T-helper 1 cell treated with Interleukin-12 subunit alpha and Interleukin-12 subunit beta and Interleukin-4 antibody, amounts not matched to agents 30 ng/mL and 1 ng/mL, for 36 hours (primary cell): ENCODE measurements around the gene PIAS1. TPM values are rescaled to one million over a fixed set of nuclear protein-coding genes. Genes with fewer than 3 reads are reported as not detected.
"Not testable (repeated sequence)": the region's sequence is repeated elsewhere in the genome, so short reads cannot be mapped to it uniquely, and the experiment has no call there.

Experiments used
- intact Hi-C: fragments of 100-400 bp; cut with micrococcal nuclease; formaldehyde crosslinking; loops from one replicate; pipeline ENCODE4 v1.15.1; 2024
- total RNA-seq: library from RNA; stranded (reverse); gene quantifications from 2 replicates; pipeline ENCODE4 v1.2.3, GENCODE V29; 2022

Gene PIAS1
- total RNA-seq, result 42.1 and 42.8 TPM in 2 replicates

DNA sequence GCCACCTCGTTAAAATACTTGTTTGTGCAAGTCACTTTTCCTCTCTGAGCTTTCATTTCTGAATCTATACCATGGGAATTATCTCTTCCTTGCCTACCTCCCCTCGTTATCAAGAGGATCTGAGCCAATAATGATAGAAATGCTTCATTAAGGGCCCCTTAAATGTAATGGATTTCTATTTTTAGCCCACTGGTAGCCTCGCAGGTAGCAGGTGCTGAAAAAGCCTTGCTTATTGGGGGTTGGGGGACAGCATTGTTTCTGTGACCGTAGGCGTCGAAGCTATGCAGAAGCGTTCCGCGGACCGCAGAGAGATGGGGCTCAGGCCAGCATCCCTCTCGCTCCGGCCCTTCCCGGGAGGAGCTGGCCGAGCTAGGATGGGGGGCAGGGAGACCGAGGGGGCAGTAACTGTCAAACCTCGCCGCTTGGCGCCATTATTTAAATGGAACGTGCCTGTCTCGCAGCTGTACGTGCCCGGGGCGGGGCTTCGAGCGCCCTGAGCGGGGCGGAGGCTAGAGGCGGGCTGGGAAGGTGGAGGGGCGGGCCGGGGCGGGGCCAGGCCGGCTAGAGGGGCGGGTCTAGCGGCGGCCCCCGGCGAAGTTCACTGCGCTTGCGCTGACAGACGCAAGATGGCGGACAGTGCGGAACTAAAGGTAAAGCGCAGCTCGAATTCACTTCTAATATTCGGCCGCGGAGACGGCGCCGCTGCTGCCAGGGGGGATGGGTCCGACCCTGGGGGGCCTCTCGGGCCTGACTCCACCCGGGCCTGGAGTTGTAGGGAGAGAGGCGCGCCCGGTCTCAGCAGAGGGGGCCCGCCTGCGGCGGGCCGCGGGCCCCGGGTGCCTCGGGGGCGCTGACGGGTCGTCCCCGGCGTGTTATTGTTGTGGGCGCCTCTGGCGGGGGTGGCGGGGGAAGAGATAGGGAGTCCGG is at the start of gene PIAS1:
TSS of gene PIAS1 (plus strand) at position 615 of the 927 bp plus-strand sequence. CDS start at position 627, 12 bp downstream.
- intact Hi-C loops, result loop anchor here (1.0 to 10.0 kb wide), 12 partner anchors 60 to 1401 kb away; partner anchors contain the start of genes AAGAB, C15orf61, FEM1B and GLCE

DNA sequence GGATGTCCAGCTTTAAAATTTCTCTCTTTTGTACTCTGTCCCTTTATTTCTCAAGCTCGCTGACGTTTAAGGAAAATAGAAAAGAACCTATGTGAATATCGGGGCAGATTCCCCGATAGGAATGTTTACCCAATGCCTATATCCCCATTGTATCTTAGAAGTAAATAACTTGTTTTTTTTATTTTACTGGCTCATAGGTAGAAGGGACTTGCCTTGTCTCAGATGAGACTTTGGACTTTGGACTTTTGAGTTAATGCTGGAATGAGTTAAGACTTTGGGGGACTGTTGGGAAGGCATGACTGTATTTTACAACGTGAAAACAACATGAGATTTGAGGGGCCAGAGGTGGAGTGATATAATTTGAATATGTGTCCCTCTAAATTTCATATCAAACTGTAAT is 46.5 kb upstream of the PIAS1 start:
- intact Hi-C loops, result not testable (repeated sequence)

DNA sequence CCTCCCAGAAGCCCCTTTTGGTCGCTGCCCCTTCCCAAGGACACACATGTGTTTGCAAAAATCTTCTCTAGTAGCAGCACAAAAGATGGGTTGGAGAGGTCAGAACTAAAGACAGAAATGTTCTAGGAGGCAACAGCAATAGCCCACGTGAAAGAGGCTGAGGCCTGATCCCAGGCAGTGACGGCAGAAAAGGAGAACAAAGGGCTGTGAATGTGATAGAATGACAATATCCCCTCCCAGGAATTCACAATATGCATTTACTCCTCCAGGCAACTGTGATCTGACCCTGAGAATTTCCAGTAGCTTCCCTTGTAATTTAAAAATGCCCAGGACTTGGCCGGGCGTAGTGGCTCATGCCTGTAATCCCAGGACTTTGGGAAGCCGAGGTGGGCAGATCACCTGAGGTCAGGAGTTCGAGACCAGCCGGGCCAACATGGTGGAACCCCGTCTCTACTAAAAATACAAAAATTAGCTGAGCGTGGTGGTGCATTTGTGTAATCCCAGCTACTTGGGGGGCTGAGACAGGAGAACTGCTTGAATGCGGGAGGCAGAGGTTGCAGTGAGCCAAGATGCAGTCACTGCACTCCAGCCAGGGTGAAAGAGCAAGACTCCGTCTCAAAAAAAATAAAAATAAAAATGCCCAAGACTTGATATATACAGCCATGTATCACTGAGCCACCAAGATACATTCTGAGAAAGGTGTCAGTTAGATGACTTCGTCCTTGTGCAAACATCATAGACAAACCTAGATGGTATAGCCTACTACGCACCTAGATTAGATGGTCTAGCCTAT is 43.6 kb upstream of the PIAS1 start:
- intact Hi-C loops, result no loop called here

DNA sequence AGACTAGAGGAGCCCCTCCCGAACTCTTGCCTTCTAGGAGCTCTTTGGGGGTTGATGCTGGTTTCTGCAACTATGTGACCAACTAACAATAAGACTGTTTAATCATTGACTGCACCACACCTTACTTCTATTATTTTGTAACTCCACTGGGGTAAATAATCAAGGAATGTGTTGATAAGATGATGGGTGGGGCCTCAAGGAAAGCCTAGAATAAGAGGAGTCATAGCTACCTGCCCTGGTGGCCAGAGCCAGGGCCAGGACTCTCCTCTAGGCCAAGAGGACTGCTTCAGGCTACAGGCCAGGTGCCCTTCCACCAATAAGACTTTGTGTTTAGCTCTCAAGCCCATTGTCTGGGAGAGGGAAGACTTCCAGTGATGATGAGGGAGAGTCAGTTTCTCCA is 41.2 kb upstream of the PIAS1 start:
- intact Hi-C loops, result no loop called here

DNA sequence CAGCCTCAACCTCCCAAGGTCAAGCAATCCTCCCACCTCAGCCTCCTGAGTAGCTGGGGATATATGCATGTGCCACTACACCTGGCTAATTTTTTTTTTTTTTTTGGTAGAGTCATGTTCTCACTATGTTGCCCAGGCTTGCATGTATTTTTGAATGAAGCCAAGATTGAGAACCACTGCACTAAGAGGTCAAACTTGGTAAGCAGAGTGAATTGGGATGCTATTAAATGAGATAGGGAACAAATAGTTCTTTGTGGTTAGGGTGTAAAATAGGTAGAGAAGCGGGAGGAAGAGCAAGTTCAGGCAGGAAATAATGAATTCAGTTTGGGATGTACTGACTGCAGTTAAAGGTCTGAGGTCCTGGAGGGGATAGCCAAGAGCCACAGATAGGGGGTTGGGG is 39.9 kb upstream of the PIAS1 start:
- intact Hi-C loops, result no loop called here

DNA sequence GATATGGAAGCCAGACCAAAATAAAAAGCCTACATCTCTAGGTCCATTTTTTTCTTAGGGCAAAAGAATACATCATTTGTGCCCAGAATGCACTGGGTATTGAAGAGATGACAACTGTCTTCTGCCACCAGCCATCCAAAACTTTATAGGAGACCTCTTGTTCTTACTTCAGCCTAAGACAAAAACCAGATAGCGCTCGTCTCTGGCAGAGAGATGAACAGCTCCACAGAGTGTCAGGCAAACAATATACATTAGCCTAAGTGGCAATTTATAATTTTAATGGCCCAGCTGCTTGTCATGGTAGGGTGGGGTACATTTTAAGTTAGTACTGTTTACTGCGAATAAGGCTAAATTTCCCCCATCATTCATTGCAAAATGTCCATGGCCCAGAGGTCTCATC is 38.9 kb upstream of the PIAS1 start:
- intact Hi-C loops, result no loop called here

DNA sequence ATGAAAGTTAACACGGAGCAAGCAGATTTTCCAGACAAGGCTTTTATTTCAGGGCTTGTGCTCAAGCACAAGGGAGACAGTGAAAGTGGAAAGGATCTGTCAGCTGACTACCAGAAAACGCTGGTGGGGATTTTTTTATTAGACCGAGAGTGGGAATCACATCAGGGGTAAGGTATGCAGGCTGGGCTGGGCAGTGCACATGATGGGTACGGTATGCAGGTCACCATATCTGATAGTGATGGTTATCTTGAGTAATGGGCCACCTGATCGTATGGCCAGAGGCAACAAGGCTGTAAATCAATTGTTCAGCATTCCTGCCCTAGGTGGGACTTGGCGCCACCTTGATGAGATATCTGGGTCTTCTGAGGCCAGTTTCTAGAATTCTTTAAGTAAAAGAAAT is 36.9 kb upstream of the PIAS1 start:
- intact Hi-C loops, result no loop called here

DNA sequence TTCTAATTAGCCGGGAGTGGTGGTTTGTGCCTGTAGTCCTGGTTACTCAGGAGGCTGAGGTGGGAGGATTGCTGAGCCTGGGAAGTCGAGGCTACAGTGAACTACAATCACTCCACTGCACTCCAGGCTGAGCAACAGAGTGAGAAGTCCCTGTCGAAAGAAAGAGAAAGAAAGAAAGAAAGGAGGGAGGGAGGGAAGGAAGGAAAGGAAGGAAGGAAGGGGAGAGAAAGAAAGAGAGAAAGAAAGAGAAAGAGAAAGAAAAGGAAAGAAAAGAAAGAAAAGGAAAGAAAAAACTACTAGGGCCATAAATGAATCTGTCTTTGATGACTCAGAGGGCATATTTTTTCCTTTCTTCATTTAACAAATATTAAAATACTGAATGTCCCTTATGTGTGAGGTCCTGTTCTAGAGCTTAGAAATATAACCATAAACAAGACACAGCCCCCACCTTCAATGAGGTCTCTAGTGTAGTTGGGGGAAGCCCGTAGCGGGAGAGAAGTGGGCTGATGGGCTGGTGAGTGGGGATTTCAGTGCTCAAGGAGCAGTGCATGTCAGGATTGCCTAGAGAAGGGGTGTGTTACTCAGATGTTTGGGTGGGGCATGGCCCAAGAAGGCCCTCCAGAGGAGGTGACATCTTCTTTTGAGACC is 35.2 kb upstream of the PIAS1 start:
- intact Hi-C loops, result no loop called here

DNA sequence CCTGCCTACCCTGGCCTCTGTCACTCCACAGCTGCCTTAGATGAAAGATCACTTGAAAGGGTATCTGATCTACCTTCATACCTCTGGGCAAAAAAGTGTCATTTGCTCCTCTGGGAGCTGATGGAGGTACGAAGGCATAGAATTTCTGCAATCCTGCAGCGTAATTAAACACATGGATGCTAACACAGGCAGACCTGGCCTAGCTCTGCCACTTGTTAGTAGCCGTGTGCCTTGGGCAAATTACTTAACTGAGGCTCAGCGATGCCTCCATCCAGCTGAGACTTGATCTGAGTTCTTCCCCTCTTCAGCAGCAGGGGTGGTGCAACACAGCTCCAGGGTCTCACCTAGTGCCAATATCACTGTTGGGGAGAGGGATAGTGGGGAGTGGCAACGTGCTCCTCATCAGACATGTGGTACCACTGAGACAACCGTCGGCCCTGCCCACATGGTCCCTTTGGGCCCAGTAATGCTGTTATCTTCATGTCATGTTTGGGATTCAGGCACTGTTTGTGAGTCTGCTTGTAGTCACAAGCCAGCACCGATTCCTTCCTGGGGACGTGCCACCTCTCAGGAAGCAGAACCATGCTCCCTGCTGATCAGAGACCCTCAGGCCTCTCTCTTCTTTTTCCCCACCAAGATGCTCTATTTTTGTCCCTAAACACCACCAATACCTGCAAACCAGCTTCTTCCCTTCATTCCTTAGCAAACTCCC is 34.1 kb upstream of the PIAS1 start:
- intact Hi-C loops, result no loop called here

DNA sequence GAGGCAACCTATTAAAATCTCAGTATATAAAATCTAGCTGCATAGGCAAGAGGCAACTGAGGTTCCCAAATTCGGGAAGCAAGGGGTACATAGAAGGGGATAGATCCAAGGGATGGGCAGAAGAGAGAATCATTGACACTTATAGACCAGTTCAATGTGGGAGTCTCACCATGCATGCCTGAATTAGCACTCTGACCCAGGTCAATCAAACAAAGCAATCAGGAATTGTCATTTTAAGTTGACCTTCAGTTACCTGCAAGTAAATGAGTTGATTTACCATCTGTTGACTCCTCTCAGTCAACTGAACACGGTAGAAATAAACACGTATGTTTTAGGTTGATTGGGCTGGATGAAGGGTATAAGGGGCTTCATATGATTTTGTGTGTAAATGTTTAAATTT is 33.4 kb upstream of the PIAS1 start:
- intact Hi-C loops, result no loop called here

DNA sequence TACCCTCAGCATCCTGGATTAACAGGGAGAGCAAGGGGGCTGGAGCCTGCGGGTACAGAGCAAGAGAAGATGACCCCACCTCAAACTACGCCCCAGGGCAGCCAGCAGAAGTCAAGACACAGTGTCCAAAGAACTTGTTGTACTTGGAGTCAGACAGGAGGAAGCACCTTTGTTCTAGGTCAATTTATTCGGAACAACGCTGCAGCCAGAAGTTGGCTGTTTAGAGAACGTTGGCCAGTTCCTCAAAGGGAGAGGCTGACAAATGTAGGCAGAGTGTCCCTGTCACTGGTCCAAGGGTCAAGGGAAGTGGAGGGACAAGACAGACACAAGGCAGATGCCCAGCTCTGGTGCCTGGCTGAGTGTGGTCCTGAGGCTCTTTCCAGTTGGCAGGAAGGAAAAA is 32.1 kb upstream of the PIAS1 start:
- intact Hi-C loops, result no loop called here

DNA sequence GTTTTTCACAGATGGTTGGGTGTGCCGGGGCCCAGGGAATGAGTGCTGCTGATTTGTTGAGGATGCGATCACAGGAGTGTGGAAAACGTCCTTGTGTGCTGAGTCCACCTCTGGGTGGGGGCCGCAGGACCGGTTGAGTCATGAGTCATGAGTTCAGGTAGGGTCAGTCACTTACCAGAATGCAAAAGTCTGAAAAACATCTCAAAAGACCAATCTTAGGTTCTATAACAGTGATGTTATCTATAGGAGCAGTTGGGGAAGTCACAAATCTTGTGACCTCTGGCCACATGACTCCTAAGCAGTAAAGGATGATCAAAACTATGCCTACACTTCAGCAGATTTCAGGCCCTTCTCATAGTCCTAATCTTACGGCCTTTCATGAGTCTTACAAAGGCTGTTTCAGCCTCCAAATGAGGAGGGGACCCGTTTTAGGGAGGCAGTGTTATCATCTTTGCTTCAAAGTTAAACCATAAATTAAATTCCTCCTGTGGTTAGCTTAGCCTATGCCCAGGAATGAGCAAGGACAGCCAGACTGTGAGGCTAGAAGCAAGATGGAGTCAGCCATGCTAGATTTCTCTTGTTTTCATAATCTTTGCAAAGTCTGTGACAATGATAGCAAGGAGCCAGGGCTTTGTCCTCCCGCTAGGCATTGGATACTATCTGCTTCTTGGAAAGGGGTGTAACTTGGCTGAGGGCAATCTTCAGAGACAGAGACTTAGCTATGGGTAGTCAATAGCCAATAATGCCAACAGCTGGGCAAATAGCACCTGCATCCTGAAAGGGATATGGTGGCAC is 30.6 kb upstream of the PIAS1 start:
- intact Hi-C loops, result no loop called here

DNA sequence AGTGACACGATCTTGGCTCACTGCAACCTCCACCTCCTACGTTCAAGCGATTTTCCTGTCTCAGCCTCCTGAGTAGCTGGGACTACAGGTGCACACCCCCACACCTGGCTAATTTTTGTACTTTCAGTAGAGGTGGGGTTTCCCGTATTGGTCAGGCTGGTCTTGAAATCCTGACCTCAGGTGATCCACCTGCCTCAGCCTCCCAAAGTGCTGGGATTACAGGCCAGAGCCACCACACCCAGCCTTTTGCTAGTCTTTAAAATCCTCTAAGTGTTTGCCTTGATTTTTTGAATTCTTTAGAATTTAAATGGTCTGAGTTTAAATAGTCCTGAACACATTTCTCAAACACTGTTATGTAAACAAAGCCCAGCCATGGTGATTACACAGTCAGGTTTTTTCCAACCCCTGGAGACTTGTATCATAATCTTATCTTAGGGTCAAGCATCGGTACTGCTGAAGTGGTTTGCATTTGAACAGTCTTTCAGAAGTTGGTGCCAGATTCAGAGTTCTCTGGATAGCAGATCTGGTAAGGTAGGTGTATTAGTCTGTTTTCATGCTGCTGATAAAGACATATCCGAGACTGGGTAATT is 28.2 kb upstream of the PIAS1 start:
- intact Hi-C loops, result no loop called here

DNA sequence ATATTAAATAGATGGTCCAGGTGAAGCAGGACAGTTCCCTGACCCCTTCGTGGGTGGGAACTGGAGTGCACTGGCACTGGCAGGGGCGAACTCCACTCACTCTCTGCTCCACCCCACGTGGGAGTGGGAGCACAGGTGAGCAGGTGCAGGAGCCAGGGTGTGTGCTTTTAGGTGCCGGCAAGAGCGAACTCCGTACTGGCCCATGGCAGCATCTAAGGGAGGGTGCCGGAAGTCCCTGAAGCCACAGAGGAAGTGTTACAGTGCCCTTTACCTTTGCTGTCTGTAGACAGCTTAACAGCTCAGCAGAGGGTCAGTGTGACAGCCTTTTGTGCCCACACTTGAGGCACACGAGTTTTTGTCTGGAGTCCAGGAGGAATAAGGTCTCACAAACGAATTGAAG is 26.7 kb upstream of the PIAS1 start:
- intact Hi-C loops, result no loop called here

DNA sequence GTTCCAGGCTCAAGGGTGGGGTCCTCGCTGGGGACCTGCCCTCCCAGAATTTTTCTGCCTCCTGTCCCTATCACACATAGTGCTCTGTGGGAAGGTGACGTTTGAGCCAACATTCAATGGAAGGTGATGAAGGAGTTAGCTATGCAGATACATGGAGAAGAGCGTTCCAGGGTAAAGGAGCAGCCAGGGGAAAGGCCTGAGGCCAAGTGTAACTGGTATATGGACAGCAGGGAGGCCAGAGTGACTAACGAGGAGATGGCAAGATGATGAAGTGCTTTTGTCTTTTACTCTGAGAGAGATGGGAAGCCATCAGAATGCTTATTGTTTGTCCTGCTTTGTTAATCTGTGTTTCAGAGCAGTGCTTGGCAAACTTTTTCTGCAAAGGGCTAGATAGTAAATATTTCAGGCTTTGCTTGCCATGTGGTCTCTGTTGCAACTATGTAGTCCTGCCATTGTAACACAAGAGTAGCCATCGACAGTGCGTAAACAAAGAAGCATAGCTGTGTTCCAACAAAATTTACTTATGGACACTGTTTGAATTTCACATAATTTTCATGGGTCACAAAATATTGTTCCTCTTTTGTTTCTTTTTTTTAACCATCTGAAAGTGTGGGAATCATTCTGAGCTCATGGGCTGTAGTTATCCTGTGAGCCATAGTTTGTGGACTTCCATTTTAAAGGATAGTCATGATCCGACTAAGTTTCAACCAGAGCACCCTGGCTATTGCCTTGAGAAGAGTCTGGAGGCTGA is 25.8 kb upstream of the PIAS1 start:
- intact Hi-C loops, result no loop called here

DNA sequence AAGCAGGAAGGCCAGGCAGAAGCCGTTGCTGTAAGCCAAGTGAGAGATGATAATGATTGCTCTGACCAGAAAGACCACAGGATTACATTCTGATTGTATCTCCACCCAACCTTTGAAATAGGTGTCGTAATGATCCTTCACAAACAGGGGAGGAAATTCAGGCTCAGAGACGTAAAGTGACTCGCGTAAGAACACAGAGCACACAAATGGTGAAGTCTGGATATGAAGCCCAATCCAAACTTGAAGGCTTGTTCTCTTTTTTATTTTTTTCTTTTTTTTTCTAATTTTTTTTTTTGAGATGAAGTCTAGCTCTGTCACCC is 25.3 kb upstream of the PIAS1 start:
- intact Hi-C loops, result no loop called here

DNA sequence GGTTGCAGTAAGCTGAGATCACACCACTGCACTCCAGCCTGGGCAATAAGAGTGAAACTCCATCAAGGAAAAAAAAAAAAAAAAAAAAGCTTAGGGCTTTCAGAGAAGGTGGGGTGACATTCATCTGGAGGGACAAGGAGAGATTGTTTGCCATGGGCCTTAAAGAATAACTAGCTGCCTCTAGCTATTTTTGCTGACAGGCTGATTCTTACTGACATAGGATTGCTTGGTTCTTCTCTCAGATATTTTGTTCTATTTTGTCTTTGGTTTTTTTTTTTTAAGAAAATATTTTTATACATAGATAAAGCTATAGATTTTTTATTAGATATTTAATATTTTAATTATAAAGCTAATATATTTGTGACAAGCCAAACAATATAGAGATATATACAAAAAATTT is 24.2 kb upstream of the PIAS1 start:
- intact Hi-C loops, result no loop called here

DNA sequence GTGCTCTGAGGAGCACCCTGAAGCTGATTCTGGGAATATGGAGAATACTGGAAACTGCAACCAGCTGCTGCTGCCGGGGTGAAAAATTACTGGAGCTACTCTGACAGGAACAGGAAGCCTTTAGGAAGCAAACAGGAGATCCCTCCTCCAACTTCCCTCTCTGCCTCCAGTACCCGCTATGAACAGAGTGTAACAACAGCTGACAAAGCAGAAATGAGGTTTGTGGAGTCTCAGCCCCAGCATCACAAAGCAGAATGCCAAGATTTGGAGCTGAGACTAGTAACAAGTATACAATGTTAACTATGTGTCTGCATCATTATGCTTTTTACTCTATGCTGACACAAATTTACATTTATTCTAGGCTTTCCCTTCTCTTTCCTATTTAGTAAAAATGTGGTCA is 22.7 kb upstream of the PIAS1 start:
- intact Hi-C loops, result no loop called here

DNA sequence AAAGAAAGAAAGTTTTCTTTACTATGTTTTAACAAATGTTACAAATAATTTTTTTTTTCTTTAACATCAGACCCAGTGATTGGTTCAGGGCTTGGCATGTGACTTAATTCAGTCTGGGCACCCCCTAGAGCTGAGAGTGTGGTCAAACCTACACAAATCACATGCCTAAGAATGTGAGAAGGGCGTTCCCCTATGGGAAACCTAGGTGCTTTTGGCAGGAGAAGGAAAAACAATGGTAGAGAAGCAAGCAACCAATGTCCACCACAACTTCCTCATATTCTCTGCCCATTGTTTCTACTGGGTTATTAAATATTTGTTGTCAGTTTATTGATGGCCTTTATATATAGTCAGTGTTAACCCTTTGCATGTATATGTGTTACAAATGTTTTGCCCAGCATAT is 21.4 kb upstream of the PIAS1 start:
- intact Hi-C loops, result no loop called here
